Measurements from ENCODE around the gene TUBB1. TPM values are rescaled to one million over a fixed set of nuclear protein-coding genes. Genes with fewer than 3 reads are reported as not detected.

TUBB1 gene
- total RNA-seq, 1 experiment from 2014 or later = 0.35 TPM

DNA sequence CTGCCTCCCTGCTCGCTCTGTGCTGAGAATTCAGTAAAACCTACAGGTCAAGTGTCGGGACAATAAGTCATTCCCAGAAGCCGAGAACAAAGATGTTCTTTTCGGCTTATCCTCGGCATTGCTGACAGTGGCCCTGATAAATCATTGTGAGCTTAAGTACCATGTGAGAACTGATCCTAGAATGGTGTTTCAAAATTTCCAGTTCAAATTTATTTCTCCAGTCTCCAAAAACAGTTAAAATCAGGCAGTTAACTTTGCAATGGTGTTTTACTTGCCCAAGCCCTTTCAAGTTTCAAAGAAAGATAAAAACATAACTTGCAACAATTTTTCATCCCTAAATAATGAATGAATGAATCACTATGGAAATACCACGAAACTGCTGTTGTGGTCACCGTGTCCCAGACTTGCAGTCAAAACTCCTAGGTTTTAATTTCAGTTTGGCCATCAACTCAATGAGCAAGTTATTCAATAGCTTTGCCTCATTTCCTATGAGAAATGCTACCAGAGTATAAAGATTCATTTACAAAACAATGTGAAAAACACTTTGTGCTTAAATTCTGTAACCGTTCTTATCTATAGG lies 8.6 kb downstream of the TUBB1 start:
- H3K36me3 ChIP-seq (ENCODE audit: low read depth) = peaks cover 56% of the 10 kb centered on the region

DNA sequence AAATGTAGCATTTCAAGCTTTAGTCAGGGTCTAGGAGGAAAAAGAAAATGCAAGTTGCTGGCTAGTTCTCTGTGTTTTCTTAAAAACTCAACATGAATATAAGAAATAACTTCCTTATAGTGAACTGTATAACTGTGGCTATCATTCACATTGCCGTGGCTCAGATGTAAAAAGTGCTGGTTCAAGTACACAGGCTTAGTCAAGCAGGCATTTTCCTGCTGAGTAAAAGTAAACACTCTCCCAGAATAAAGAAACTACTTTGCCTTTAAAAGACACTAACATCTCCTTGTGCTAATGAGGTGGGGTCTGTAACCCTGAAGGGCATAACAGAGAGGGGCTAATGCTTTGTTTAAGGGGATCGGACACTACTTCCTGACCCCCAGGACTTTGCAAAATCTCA lies 9.6 kb downstream of the TUBB1 start:
- no peaks in the 10 kb centered on the region for H3K9me3 ChIP-seq (ENCODE audit: insufficient read depth, low read depth)
- ChIA-PET CTCF (no interaction called here), POLR2A (ENCODE audit: unreplicated experiment) (no interaction called here)
- BruUV-seq (replicated peaks) = no TSS peak
- H3K79me2 ChIP-seq (ENCODE audit: low read depth) = peaks cover 74% of the 10 kb centered on the region
- no peak overlapping the region for H2AFZ ChIP-seq
- peaks cover 28% of the 10 kb centered on the region for H4K20me1 ChIP-seq (ENCODE audit: insufficient read depth)
- intact Hi-C loops (cut with micrococcal nuclease; ENCODE audit: unreplicated experiment) = no loop called here
- peaks cover 56% of the 10 kb centered on the region for H3K36me3 ChIP-seq (ENCODE audit: low read depth)
- no peaks in the 10 kb centered on the region for H3K9me2 ChIP-seq (ENCODE audit: insufficient read depth)
- DNase-seq = no peak
- no peak overlapping the region for H3K4me3 ChIP-seq
- no peak for TF ChIP-seq EZH2 (IDR thresholded peaks at IDR 0.05; ENCODE audit: low read depth)
- TF ChIP-seq, protein P1, sequence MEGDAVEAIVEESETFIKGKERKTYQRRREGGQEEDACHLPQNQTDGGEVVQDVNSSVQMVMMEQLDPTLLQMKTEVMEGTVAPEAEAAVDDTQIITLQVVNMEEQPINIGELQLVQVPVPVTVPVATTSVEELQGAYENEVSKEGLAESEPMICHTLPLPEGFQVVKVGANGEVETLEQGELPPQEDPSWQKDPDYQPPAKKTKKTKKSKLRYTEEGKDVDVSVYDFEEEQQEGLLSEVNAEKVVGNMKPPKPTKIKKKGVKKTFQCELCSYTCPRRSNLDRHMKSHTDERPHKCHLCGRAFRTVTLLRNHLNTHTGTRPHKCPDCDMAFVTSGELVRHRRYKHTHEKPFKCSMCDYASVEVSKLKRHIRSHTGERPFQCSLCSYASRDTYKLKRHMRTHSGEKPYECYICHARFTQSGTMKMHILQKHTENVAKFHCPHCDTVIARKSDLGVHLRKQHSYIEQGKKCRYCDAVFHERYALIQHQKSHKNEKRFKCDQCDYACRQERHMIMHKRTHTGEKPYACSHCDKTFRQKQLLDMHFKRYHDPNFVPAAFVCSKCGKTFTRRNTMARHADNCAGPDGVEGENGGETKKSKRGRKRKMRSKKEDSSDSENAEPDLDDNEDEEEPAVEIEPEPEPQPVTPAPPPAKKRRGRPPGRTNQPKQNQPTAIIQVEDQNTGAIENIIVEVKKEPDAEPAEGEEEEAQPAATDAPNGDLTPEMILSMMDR (conservative IDR thresholded peaks at IDR 0.05) = no peak
- H3K4me2 ChIP-seq = peak overlapping the region; percentile 34
- H3K4me1 ChIP-seq (replicated peaks; ENCODE audit: insufficient read depth) = peaks cover 45% of the 10 kb centered on the region
- peak overlapping the region; percentile 4; the same call in 1 of the 2 replicates for H3K27ac ChIP-seq
- no peaks in the 10 kb centered on the region for H3K27me3 ChIP-seq (ENCODE audit: insufficient read depth, low read depth)
- H3F3A ChIP-seq (ENCODE audit: insufficient read depth, low read depth) = peaks cover 27% of the 10 kb centered on the region

More for the DNA sequence above, 8.6 kb downstream of the TUBB1 start:
- Histone ChIP-seq H3F3A (ENCODE audit: insufficient read depth, low read depth) (peaks cover 17% of the 10 kb centered on the region), H2AFZ (no peak overlapping the region), H3K4me1 (replicated peaks; ENCODE audit: insufficient read depth) (peaks cover 35% of the 10 kb centered on the region), H3K27me3 (ENCODE audit: insufficient read depth, low read depth) (no peaks in the 10 kb centered on the region), H3K4me3 (no peak overlapping the region), H3K9me2 (ENCODE audit: insufficient read depth) (no peaks in the 10 kb centered on the region), H3K4me2 (no peak overlapping the region), H3K27ac (no peak overlapping the region), H3K9me3 (ENCODE audit: insufficient read depth, low read depth) (no peaks in the 10 kb centered on the region), H3K79me2 (ENCODE audit: low read depth) (peaks cover 74% of the 10 kb centered on the region), H4K20me1 (ENCODE audit: insufficient read depth) (peaks cover 28% of the 10 kb centered on the region)
- TF ChIP-seq EZH2 (IDR thresholded peaks at IDR 0.05; ENCODE audit: low read depth) = no peak
- TF ChIP-seq, protein P1 (conservative IDR thresholded peaks at IDR 0.05) = no peak
- no TSS peak for BruUV-seq (replicated peaks)
- DNase-seq = no peak
- ChIA-PET CTCF (no interaction called here), POLR2A (ENCODE audit: unreplicated experiment) (no interaction called here)
- intact Hi-C loops (cut with micrococcal nuclease; ENCODE audit: unreplicated experiment) = no loop called here

DNA sequence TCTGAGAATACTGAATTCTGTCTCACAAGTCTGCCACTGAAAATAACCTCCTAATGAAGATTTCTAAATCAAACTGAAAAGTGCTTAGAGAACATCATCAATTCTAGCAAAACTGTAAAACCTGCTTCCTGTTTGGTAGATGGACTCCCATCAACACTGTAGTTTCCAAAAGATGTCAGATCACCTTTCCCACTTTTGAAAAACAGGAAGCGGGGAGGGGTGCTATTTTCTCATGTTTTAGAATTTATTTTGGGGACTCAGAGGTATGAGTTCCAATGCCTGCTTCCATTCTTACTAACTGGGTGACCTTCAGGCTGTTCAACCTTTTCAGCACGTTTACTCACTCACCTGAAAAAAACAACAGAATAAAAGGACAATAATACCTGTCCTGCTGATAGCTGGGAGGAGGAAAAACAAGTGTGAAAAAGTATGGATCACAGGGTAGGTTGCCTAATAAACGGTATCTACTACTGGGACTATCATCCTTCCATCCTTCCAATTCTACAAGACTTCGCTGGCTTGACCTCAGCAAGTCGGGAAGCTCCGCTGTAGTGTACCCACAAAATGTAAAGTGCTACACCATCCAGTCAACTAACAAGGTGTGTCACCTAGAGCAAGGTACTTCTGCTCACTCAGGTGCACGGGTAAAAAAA lies 11.8 kb downstream of the TUBB1 start:
- CTCF ChIA-PET = interaction anchor here (0.7 kb wide), 1 partner anchor 140 kb away, joined by 5 read pairs; no protein-coding TSS in a partner anchor
- Histone ChIP-seq H3K4me1 (replicated peaks; ENCODE audit: insufficient read depth) (peaks cover 51% of the 10 kb centered on the region), H3K36me3 (ENCODE audit: low read depth) (peaks cover 56% of the 10 kb centered on the region), H3K9me3 (ENCODE audit: insufficient read depth, low read depth) (no peaks in the 10 kb centered on the region), H4K20me1 (ENCODE audit: insufficient read depth) (peaks cover 35% of the 10 kb centered on the region), H3K27me3 (ENCODE audit: insufficient read depth, low read depth) (no peaks in the 10 kb centered on the region), H3K27ac (peak overlapping the region; percentile 68; the same call in 1 of the 2 replicates), H3F3A (ENCODE audit: insufficient read depth, low read depth) (peaks cover 49% of the 10 kb centered on the region), H3K4me2 (peak overlapping the region; percentile 79), H3K4me3 (peak overlapping the region; percentile 80), H2AFZ (no peak overlapping the region), H3K9me2 (ENCODE audit: insufficient read depth) (no peaks in the 10 kb centered on the region), H3K79me2 (ENCODE audit: low read depth) (peaks cover 72% of the 10 kb centered on the region)
- BruUV-seq (replicated peaks) = TSS peak; percentile 27
- no peak for TF ChIP-seq EZH2 (IDR thresholded peaks at IDR 0.05; ENCODE audit: low read depth)
- TF ChIP-seq, protein P1 (conservative IDR thresholded peaks at IDR 0.05) = no peak
- intact Hi-C loops (cut with micrococcal nuclease; ENCODE audit: unreplicated experiment) = loop anchor here (5.0 kb wide), 1 partner anchor 49 kb away; the partner anchor contains the start of gene NELFCD
- POLR2A ChIA-PET (ENCODE audit: unreplicated experiment) = no interaction called here
- DNase-seq = no peak
